NCI-H2107 (cell line): ENCODE data around the gene YBX2.
A peak's percentile ranks its signal among the peaks of the same experiment; 100 is the strongest.

ENCODE experiments used
- DNase-seq: peaks from one replicate; lab custom pipeline; 2025; lab: John Stamatoyannopoulos, UW

YBX2 gene

GRCh38 chr17:7322520-7323194, 28.2 kb upstream of the YBX2 start:
- DNase-seq = no peak

GRCh38 chr17:7321466-7321865, 27.0 kb upstream of the YBX2 start:
- DNase-seq = no peak

- DNase-seq = no peak
These were observed 23.9 kb upstream of the YBX2 start for GRCh38 chr17:7318121-7318860.

- DNase-seq = no peak
These were observed 22.8 kb upstream of the YBX2 start for GRCh38 chr17:7317161-7317803.

GRCh38 chr17:7315570-7316235, 21.3 kb upstream of the YBX2 start:
- no peak for DNase-seq

- peak; percentile 67 for DNase-seq
These were observed 20.5 kb upstream of the YBX2 start, which contains the start of gene GPS2 for GRCh38 chr17:7314719-7315569. Gene GPS2 (minus strand): TSS chr17:7315360. CDS start chr17:7315052, 308 bp downstream.

- DNase-seq = no peak
These were observed 19.7 kb upstream of the YBX2 start for GRCh38 chr17:7313890-7314718.

GRCh38 chr17:7313088-7313889, 18.9 kb upstream of the YBX2 start:
- no peak for DNase-seq

- DNase-seq = no peak
These were observed 18.1 kb upstream of the YBX2 start for GRCh38 chr17:7312432-7313087.

- no peak for DNase-seq
These were observed 16.8 kb upstream of the YBX2 start for GRCh38 chr17:7311110-7311705.

- no peak for DNase-seq
These were observed 15.2 kb upstream of the YBX2 start for GRCh38 chr17:7309628-7310027.

GRCh38 chr17:7308625-7309433, 14.4 kb upstream of the YBX2 start:
- peak; percentile 28 for DNase-seq

GRCh38 chr17:7307686-7308624, 13.5 kb upstream of the YBX2 start:
- DNase-seq = no peak

GRCh38 chr17:7306911-7307685, 12.7 kb upstream of the YBX2 start, which contains the start of gene EIF5A:
Gene EIF5A (plus strand): TSS chr17:7307628. CDS start chr17:7309636, 2,008 bp downstream.
- DNase-seq = peak; percentile 95

- DNase-seq = no peak
These were observed 9.7 kb upstream of the YBX2 start for GRCh38 chr17:7304179-7304578.
